COLO829 (cell line): ENCODE data around the gene CCDC86.

Source experiments
- DNase-seq: peaks from one replicate; pipeline ENCODE4 v3.0.0; 2012; ENCODE audit warnings: low spot score

The CCDC86 gene

DNA sequence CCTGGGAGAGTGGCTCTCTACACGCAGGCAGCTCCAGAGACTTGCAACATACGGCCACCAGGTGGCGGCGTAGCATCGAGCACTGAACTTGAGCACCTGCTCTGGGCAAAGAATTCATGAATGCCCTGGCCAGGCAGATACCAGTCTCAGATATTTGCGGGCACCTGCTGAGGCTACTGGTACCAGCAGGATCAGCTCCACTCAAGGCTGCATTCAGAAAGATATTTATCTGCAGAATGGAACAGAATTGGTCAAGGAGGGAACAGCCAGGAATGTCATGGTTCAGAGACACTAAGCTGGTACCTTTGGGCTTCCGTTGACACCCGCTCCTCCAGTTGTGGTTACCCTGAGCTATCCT lies 10.8 kb upstream of the CCDC86 start:
- DNase-seq, result peak; percentile 73

DNA sequence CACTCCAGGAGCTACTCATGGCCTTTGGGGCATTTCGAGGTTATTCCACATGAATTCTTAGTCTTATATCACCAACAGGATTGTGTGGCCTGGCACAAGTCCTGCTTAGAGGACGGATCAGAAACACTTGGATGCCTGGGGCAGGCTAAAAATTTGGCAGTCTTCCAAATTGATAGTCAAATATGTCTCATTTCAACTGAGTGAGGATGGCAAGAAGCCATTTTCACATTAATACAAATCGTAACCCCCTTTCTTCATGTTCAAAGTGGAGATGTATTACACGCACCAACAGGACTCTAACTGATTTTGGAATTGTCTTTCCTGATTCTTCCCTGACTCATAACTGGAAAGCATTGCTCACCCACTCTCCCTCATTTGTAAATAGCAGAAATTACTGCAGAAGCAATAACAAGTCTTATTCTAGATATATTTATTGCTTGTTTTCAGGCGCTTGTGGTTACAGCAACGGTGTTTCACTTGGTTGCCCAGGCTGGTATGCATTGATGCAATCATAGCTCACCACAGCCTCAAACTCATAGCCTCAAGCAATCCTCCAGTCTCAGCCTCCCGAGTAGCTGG lies 10.3 kb upstream of the CCDC86 start:
- no peak for DNase-seq

DNA sequence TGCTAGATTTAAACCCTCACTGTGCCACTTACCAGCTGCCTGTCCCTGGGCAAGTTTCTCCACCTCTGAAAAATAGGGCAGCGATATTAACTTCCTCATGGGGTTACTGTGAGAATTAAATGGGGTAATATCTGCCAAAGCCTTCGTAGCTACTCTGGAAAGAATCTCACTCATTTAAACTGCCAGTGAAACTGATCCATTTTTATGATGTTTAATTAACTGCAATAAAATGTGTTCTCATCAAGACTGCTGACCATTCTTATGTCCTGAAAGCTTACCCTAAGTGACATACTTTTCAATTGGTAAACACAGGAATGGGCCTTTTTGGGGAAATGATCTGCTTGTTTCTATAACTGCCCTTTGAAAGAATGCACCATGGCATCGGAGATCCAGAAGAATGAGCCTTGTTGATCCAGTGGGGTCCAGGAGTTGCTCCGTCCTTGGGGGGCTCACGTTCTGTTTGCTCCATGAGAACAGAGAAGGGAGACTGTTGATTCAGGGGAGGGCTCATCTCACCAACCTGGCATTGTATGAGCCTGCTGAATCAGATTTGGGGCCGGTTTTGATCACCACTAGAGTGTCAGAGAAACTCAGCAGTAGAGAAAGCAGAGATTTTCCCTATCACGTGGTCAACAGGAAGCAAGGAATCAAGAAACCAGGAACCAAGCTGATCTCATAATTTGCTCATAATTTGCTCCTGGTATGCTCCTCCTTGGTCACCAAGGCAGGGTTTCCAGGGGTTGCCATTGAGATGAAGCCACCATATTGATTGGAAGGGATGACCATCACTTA lies 7.0 kb upstream of the CCDC86 start:
- DNase-seq, result no peak

DNA sequence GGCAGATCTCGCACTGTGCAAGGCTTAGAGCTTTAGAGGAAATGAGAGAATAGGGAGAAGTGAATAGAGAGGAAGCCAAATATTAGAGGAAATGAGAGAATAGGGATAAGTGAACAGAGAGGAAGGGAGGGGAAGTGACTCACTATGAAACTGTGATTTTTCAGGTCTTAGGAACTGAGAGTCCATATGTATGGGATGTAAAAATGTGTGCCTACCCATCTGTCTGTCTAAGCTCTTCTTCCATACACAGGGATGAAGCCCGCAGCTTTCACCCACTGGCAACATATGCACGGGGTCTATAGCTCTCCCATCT lies 6.4 kb upstream of the CCDC86 start:
- no peak for DNase-seq

DNA sequence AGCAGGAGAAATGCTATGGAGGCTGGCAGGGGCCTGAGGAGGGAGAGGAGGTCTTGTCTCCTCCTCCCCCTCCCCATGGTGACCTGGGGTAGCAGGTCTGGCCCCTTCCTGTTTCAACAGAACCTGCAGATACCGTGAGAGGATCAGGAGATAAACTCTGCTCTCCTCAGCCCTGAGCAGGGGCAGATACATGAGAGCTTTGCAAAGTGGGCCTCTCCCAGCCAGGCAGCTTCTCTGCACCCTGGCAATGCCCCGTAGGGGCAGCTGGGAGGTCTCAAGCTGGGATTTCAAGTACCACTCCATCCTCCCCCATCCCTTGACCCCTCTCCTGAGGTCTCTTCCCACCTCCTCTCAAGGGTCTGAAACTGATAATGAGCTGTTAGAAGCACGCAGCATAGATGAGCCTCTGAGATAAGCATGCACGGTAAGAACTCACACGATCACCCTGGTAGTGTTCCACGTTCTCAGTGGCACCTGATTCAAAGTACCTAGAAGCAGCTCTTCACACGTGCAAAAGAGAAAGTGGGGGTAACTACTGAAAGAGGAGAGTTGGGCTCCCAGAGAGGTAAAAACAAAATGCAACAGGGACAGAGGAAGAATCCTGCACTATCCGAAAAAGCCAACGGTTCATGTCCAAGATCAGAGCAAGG lies 4.9 kb upstream of the CCDC86 start:
- DNase-seq, result no peak

DNA sequence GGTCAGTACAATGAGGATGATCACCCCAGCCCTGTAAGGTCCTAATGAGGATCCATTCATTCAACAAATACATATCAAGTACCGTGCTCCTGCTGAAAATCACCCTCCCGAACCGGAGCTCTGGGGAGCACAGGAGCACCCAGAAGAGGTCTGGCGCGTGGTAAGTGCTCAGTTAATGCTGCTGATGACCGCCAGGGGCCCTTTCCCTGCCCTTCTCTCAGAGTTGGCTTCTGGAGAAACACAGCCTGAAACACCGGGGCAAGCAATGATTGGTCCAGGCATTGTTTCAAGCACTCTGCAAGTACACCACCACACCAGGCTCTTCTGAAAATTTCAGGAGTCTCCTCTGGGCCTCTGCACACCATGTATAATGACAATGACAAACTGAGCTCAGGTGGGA lies 3.8 kb upstream of the CCDC86 start:
- DNase-seq, result no peak

DNA sequence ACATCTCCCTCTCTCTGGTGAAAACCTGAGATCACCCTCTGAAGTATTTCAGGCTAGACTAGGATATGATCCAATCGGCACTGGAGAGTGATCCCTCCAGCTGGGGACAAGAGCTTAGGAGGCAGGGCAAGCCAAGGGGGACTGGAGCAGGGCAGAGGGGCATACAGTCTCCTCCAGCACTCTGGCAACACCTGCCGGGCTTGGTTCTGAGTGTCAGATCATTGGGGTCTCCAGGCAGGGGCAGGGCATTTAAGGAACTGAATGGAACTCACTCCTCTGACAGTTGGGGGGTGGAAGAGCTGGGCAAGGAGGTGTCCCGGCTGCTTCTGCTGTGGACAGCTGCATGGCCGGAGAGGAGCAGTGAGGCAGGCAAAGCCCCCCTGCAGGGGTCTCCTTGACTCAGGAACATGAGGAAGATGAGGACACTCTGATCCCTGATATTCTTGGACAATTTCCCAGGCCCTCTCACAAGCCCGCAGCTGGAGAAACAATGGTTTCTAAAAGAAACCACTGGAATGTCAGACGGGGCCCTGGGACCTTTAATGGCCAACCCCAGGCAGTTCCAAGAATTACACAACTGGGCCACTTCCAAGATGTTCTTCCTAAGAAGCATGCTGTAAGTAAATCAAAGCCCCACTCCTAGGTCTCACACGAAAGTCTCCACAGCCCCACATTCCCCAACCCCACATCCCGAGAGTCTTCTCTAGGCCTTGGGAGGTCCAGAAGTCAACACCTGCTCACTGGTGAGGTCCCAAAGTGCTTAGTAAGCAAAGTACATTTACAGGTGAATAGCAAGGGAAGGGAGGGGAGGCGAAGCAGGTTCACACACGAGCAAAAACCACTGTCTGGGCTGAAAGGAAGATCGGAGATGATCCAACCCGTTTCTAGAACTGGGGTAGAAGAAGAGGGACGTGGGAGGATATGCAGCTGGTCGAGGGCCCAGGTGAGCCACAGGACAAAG lies 1.2 kb upstream of the CCDC86 start:
- DNase-seq, result no peak

DNA sequence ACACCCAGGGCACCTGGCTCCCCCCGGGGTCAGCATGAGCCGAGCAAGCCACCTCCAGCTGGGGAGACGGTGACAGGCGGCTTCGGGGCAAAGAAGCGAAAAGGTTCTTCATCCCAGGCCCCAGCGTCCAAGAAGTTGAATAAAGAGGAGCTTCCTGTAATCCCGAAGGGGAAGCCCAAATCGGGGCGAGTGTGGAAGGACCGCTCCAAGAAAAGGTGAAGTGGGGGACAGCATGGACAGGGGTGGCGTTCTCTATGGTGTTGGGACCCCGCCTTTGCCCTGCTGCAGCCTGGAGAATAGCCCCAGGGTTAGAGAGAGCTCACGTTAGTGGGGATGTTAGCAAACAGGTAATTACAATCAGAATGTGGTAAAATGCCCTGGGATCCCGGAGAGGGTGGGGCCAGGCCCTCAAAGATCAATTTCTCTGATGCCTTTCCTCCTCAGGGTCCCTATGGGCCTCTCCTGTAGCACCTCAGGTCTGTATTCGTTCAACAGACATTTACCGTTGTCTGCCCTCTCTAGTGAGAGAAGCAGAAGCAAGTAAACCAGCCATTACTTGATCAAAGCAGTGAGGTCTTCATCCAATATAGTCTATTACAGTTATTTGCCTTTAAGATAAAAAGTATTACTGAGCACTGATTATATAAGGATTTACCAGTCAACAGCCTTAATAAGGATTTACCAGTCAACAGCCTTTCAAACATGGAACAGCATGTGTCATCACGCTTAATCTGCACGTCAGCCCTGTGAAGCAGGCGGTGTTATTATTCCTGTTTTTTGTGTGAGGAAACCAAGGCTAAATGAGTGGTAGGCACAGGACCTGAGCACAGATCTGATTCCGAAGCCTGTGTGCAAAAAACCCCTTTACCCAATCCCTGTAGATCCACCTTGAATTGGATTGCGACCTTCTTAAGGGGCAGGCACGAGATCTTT lies 1.0 kb downstream of the CCDC86 start:
- no peak for DNase-seq

DNA sequence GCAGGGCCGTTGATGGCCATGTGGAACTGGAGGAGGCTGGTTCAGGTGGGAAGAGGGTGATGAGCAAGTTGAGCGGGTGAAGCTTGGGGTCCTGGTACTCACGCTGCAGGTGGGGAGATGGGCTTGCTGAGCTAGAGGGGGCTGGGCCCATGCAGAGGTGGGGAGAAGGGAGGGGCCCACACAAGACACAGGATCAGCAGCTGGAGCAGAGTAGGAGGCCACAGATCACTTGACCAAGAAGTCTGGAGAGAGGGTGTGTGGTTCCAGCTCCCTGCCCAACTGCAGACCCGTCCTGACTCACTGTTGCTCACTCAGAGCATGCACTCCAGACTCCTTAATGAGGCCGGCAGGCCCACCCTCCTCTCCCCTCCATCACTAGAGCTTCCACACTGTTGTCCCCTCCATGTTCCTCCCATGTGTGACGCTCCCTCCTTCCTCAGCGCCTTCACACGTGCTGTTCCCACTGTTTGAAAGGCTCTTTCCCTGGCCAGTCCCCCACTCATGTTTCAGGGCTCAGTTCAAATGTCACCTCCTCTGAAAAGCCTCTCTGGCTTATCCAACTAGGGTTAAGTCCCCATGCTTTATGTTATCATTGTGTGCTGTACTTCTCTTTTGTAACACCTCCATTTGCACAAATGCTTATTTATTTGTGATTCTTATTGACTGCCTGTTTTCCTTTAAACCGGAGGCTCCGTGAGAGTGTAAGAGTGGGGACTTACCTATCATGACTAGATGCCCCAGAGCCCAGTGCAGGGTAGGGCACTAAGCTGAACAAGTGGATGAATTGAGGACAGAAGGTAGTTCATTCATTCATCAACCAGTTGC lies 2.3 kb downstream of the CCDC86 start:
- DNase-seq, result no peak

DNA sequence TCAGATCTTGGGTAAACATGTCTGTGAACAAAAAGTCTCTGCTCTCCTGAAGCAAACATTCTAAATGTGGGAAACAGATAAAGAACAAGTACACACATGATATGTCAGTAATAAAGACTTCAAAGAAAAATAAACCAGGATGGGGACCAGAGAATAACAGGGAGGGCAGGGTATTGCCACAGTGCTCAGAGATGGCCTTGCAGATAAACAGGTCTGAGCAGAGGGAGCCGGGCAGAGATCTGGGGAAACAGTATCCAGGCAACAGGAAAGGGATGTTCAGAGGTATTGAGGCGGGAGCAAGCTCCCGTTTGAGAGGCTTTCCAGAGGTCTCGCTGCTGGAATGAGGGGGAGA lies 2.9 kb downstream of the CCDC86 start:
- no peak for DNase-seq

DNA sequence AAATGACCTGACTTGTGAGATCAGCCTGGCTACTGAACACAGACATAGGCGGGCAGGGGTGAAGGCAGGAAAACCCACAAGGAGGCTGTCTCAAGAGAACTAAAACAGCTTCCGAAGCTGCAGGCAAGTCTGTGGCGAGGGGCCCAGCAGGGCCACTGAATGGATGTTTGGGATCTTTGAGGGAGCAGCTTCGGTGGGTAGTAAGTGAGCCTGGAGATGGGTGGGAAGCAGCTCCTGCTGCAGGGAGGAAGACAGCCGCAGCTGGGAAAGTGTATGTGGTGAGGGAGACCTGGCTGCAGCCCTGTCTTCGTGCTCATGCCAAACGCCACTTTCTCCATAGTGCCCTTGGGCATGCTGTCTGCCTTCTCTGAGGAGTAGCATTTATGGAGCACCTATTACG lies 3.4 kb downstream of the CCDC86 start:
- no peak for DNase-seq

DNA sequence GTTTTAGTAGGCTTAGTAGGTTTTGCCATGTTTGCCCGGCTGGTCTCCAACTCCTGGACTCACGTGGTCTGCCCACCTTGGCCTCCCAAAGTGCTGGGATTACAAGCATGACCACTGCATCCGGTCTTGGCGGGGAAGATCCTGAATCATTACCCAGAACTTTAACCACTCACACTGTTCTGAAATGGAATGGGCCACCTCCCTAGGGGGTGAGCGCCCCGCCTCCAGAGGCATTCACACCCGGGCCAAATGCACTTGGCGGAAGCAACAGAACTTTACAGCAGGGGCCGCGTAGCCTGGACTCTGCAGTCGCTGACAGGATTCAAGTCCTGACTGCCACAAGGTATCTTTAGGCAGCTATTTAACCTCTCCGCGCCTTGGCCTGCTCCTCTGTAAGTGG lies 5.4 kb downstream of the CCDC86 start:
- no peak for DNase-seq

DNA sequence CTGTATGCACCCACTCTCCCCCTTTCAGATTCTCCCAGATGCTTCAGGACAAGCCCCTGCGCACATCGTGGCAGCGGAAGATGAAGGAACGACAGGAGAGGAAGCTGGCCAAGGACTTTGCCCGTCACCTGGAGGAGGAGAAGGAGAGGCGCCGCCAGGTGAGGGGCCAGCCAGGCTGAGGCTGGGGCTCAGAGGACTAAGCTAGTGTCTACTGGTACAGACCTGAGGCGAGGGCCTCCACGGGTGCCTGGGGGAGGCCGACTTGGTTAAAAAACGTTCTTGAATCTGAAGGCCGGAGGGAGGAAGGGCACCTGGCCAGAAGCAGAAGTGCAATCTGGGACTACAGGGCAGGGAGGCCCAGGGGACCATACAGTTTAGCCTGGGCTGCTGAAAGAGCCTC lies 6.0 kb downstream of the CCDC86 start:
- DNase-seq, result no peak

DNA sequence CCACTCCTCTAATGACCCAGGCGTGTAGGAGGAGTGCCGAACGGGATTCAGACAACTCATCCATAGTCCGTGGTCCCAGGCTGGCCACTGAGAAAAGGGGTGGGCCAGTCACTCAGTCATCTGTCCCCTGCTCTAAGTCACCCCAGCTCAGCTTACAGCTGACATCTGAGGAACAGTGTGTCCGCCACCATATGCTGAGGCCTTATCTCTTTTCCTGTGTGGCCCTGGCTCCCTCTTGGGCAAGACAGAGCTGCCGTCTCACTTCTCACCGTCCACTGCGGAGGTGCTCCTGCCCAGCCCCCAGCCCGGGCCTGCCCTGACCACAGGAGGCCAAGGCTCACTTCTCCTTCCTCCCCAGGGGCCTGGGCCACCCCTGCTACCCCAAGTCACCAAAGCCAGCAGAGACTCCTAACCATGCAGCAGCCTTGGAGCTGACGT lies 6.8 kb downstream of the CCDC86 start:
- no peak for DNase-seq

DNA sequence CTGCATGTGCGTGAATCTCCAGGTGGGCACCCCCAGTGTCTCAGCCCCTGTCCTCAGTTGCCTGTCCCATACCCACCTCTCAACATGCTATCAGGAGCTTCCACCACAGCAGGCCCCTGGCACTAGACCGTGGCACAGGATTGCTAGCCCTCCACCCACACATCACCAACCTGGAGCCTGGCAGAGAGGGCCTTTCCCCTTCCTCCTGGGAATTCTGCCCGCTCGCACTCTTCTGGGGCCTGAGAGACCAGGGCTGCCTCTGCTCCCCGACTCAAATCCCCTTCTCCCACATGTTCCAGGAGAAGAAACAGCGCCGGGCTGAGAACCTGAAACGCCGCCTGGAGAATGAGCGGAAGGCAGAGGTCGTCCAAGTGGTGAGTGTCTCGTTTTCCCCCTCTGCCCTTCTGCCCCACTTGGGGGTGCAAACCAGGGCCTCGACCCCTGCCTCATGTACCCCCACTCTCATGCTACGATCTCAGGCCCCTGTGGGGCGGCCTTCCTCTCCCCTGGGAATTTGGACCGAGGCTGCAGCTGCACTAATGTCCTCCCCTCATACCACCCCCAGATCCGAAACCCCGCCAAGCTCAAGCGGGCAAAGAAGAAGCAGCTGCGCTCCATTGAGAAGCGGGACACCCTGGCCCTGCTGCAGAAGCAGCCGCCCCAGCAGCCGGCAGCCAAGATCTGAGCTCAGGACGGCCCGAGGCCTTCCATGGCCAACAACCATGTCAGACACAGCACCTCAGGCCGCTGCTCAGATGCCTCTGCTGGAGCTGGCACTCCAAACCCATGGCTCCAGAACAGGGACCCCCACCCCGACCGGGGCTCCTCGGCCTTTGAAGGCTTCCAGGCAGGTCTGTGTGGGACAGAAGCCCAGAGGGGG lies 8.0 kb downstream of the CCDC86 start:
- no peak for DNase-seq

DNA sequence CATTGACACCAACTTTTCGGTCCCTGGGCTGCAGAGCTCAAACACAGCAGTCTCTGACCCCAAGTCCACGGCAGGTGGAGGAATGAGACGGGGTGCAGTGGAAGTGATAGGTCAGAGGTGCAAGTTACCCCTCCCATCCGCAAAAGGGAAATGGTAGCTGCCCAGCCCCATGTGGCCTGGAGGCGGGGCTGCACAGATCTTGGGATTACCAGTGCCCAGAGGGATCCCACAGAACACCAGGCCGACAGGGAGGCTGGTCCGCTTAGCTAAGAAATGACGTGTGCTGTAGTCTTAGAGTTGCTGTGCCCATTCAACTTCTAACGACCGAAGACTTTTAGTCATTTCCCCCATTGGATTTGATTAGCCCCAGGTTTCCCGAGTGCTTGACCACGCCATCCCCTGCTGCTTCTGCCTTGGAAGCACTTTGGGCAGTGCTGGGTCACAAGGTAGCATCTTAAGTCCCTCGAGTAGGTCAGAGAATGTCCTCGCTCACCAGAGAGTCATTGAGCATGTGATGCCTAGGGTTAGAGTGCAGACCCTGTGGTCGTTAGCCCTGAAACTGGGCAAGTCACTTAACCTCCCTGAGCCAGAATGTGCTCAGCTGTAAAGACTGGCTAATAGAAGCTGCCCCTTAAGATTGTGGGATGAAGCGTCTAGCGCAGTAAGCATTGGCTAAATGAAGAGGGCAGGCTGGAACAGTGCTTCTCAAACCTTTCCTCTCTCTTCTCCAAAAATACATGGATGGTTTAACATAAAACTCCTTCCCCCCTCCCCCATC lies 9.6 kb downstream of the CCDC86 start:
- no peak for DNase-seq

DNA sequence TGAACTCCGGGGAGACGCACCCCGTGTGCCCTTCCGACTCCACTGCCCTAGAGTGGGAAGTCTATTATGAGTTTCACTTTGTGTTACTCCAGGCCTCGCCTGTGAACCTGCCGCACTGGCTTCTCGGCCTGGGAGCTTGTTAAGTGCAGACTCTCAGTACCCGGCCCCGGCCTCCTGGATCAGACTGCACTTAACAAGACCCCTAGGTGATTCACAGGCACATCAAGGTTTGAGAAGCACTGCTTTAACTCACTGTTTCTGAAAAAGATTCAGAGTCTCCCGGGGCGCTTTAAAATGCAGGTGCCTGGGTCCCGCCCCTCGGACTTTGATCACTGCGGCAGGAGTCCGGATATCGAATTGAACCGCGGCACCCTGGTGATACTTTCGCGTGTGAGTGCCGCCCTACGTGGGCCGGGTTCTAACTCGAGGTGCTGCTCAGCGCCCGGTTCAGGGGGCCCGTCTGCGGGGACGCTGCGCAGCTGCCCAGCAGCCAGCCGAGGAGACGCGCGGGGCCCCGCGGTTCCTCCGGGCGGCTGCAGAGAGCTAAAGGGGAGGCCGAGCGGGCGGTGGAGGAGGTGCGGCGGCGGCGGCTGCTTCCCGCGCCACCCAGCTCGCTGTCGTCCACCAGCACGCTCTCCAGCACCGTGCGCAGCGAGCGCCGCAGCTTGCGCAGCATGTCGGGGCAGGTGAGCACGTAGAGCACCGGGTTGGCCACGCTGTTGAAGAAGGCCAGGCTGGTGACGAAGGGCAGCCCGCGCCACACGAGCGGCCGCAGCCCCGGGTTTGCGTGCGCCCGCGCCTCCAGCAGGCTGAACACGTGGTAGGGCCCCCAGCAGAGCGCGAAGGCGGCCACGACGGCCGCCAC lies 10.4 kb downstream of the CCDC86 start:
- no peak for DNase-seq
